Activated naive CD4-positive, alpha-beta T cell treated with anti-CD3 and anti-CD28 coated beads, Interleukin-2, amount 50 U/mL, for 16 hours (primary cell): ENCODE data around the gene MYH6.

Experiments
- DNase-seq: peaks from one replicate; pipeline ENCODE4 v3.0.0-alpha.2; 2020

Gene MYH6

GRCh38 chr14:23375527-23376251 lies 32.4 kb downstream of the MYH6 start:
- no peak for DNase-seq

- DNase-seq, result no peak
These were observed 35.0 kb downstream of the MYH6 start for GRCh38 chr14:23373041-23373440.

GRCh38 chr14:23372509-23372908 lies 35.6 kb downstream of the MYH6 start, which contains the start of gene IL25:
TSS of gene IL25 (plus strand) at chr14:23372809.
- no peak for DNase-seq

GRCh38 chr14:23371865-23372264 lies 36.2 kb downstream of the MYH6 start:
- DNase-seq, result no peak

GRCh38 chr14:23370221-23370620 lies 37.9 kb downstream of the MYH6 start:
- no peak for DNase-seq

- no peak for DNase-seq
These were observed 41.6 kb downstream of the MYH6 start for GRCh38 chr14:23366426-23366921.

- DNase-seq, result no peak
These were observed 42.2 kb downstream of the MYH6 start for GRCh38 chr14:23365732-23366425.

- no peak for DNase-seq
These were observed 42.9 kb downstream of the MYH6 start, which contains the start of gene EFS for GRCh38 chr14:23365036-23365731. TSS of gene EFS (minus strand) at chr14:23365172. CDS start at chr14:23365025, 147 bp downstream.

- no peak for DNase-seq
These were observed 43.7 kb downstream of the MYH6 start for GRCh38 chr14:23364164-23365035.

GRCh38 chr14:23362200-23362599 lies 45.9 kb downstream of the MYH6 start:
- no peak for DNase-seq

- DNase-seq, result no peak
These were observed 46.3 kb downstream of the MYH6 start for GRCh38 chr14:23361763-23362162.

- no peak for DNase-seq
These were observed 46.8 kb downstream of the MYH6 start for GRCh38 chr14:23361320-23361719.

- DNase-seq, result no peak
These were observed 47.6 kb downstream of the MYH6 start for GRCh38 chr14:23360496-23360895.

- no peak for DNase-seq
These were observed 48.2 kb downstream of the MYH6 start for GRCh38 chr14:23359722-23360447.

- DNase-seq, result no peak
These were observed 48.9 kb downstream of the MYH6 start for GRCh38 chr14:23359167-23359626.

GRCh38 chr14:23358553-23359166 lies 49.4 kb downstream of the MYH6 start:
- no peak for DNase-seq

GRCh38 chr14:23358042-23358441 lies 50.0 kb downstream of the MYH6 start:
- DNase-seq, result no peak

- DNase-seq, result no peak
These were observed 50.8 kb downstream of the MYH6 start for GRCh38 chr14:23357261-23357660.

- DNase-seq, result no peak
These were observed 51.4 kb downstream of the MYH6 start for GRCh38 chr14:23356662-23357061.

GRCh38 chr14:23355871-23356435 lies 52.1 kb downstream of the MYH6 start:
- DNase-seq, result no peak

- DNase-seq, result no peak
These were observed 53.1 kb downstream of the MYH6 start for GRCh38 chr14:23354990-23355389.
